SK-N-SH (cell line): Measurements from ENCODE around the gene OPCML. TPM values are rescaled to one million over a fixed set of nuclear protein-coding genes. Genes with fewer than 3 reads are reported as not detected.

Experiments used
- CTCF ChIA-PET: fragments of 300-600, 350-600 bp; formaldehyde crosslinking; extraction: SDS; loops from one replicate; lab custom pipeline; 2021; lab: Yijun Ruan, JAX
- POLR2A ChIA-PET: fragments of 350-600 bp; sonication (Branson Sonifier 250); formaldehyde crosslinking; extraction: SDS; loops from one replicate; lab custom pipeline; 2020; ENCODE audit warnings: antibody characterized with exemption, inconsistent platforms; lab: Yijun Ruan, JAX
- DNase-seq: peaks from one replicate; pipeline ENCODE4 v3.0.0; 2012
- H2AFZ ChIP-seq: fragments of 200-600 bp; sonication (generic); 2 replicates; pipeline ENCODE4 v1.8.1; 2016; ENCODE audit warnings: antibody characterized with exemption, mild to moderate bottlenecking, low read depth
- H3F3A ChIP-seq: fragments of 200-600 bp; sonication (generic); replicated peaks from 2 replicates; pipeline ENCODE3; 2016; ENCODE audit warnings: antibody characterized with exemption, mild to moderate bottlenecking; ENCODE audit not compliant: insufficient read depth
- H3K27ac ChIP-seq, 2 experiments: fragments of 200-500 bp in 1 of 2; fragments of 200-600 bp in 1 of 2; sonication (Bioruptor generic) in 1 of 2; sonication (generic), shearing (Covaris generic) in 1 of 2; 2 replicates each; pipeline versions ENCODE4 v1.5.1 to v1.6.1; 2014 to 2016; ENCODE audit warnings: low read depth in 2 of 2, inconsistent platforms in 1 of 2, low read length in 1 of 2, mild to moderate bottlenecking in 1 of 2, mixed read lengths in 1 of 2
- H3K27me3 ChIP-seq: fragments of 200-600 bp; sonication (generic), shearing (Covaris generic); 2 replicates; pipeline ENCODE4 v1.6.1; 2016; ENCODE audit warnings: mixed run types; ENCODE audit not compliant: insufficient read depth
- H3K36me3 ChIP-seq, 2 experiments: fragments of 200-500 bp in 1 of 2; fragments of 200-600 bp in 1 of 2; sonication (Bioruptor generic) in 1 of 2; sonication (generic) in 1 of 2; replicated peaks in 1 of 2; 2 replicates each; pipeline versions ENCODE3 to v1.5.1; 2014 to 2016; ENCODE audit warnings: low read length in 1 of 2, mild to moderate bottlenecking in 1 of 2; ENCODE audit not compliant: insufficient read depth in 2 of 2, control insufficient read depth in 1 of 2
- H3K4me1 ChIP-seq, 2 experiments: fragments of 200-500 bp in 1 of 2; fragments of 200-600 bp in 1 of 2; sonication (Bioruptor generic) in 1 of 2; sonication (generic), shearing (Covaris generic) in 1 of 2; 2 replicates each; pipeline versions ENCODE4 v1.5.1 to v1.6.1; 2014 to 2016; ENCODE audit warnings: low read depth in 1 of 2, low read length in 1 of 2, mixed run types in 1 of 2; ENCODE audit not compliant: insufficient read depth in 2 of 2, control insufficient read depth in 1 of 2
- H3K4me2 ChIP-seq: fragments of 200-600 bp; sonication (generic), shearing (Covaris generic); 2 replicates; pipeline ENCODE4 v1.6.1; 2017; ENCODE audit warnings: mixed run types
- H3K4me3 ChIP-seq, 2 experiments: fragments of 200-500 bp in 1 of 2; fragments of 200-600 bp in 1 of 2; sonication (Bioruptor generic) in 1 of 2; sonication (generic), shearing (Covaris generic) in 1 of 2; 2 replicates each; pipeline versions ENCODE4 v1.5.1 to v1.8.1; 2014 to 2016; ENCODE audit warnings: low read depth in 2 of 2, inconsistent platforms in 1 of 2, low read length in 1 of 2, mild to moderate bottlenecking in 1 of 2, mixed read lengths in 1 of 2, moderate library complexity in 1 of 2
- H3K79me2 ChIP-seq: fragments of 200-600 bp; sonication (generic); 2 replicates; pipeline ENCODE4 v1.8.1; 2017; ENCODE audit warnings: mild to moderate bottlenecking; ENCODE audit not compliant: insufficient read depth
- H3K9ac ChIP-seq: fragments of 200-600 bp; sonication (generic); 2 replicates; pipeline ENCODE4 v1.6.1; 2017; ENCODE audit warnings: mixed run types
- H3K9me2 ChIP-seq: fragments of 200-600 bp; sonication (generic); 2 replicates; pipeline ENCODE4 v1.6.1; 2017; ENCODE audit warnings: mixed run types
- H3K9me3 ChIP-seq: fragments of 200-600 bp; sonication (generic); 2 replicates; pipeline ENCODE4 v1.6.1; 2017; ENCODE audit warnings: mixed run types, mild to moderate bottlenecking, moderate library complexity
- H4K20me1 ChIP-seq: fragments of 200-600 bp; sonication (generic); 2 replicates; pipeline ENCODE4 v1.6.1; 2017; ENCODE audit warnings: mild to moderate bottlenecking, mixed run types; ENCODE audit not compliant: insufficient read depth
- CHD2 ChIP-seq: fragments of 150-350 bp; IDR thresholded peaks from 2 replicates; pipeline ENCODE4 v1.6.1; 2018; ENCODE audit warnings: low read length; ENCODE audit not compliant: partially characterized antibody
- ELF1 ChIP-seq: IDR thresholded peaks from 2 replicates; pipeline ENCODE4 v1.4.0; 2012
- FOSL2 ChIP-seq: IDR thresholded peaks from 2 replicates; pipeline ENCODE4 v1.4.0; 2012; ENCODE audit warnings: low read depth, mild to moderate bottlenecking, moderate library complexity, borderline replicate concordance
- FOXJ3 ChIP-seq: sonication (generic); formaldehyde crosslinking; IDR thresholded peaks from 2 replicates; pipeline ENCODE4 v1.5.1; 2020; ENCODE audit warnings: mild to moderate bottlenecking, missing genetic modification reagents
- GABPA ChIP-seq: IDR thresholded peaks from 2 replicates; pipeline ENCODE4 v1.4.0; 2012; ENCODE audit warnings: low read depth, mild to moderate bottlenecking
- MEF2A ChIP-seq: IDR thresholded peaks from 2 replicates; pipeline ENCODE4 v1.4.0; 2012; ENCODE audit warnings: low read depth, borderline replicate concordance
- MXI1 ChIP-seq: IDR thresholded peaks from 2 replicates; pipeline ENCODE4 v1.6.1; 2012; ENCODE audit warnings: mild to moderate bottlenecking, low read depth, low read length, improper control_type of control experiment
- NRF1 ChIP-seq: IDR thresholded peaks from 2 replicates; pipeline ENCODE4 v1.6.1; 2012; ENCODE audit warnings: low read depth, mild to moderate bottlenecking, low read length
- POLR2AphosphoS5 ChIP-seq: IDR thresholded peaks from 2 replicates; pipeline ENCODE4 v1.6.1; 2012; ENCODE audit warnings: low read depth, low read length
- RCOR1 ChIP-seq: fragments of 150-350 bp; IDR thresholded peaks from 2 replicates; pipeline ENCODE4 v1.6.1; 2017; ENCODE audit warnings: antibody characterized with exemption, low read length
- RFX5 ChIP-seq: IDR thresholded peaks from 2 replicates; pipeline ENCODE4 v1.6.1; 2012; ENCODE audit warnings: mild to moderate bottlenecking, improper control_type of control experiment, low read length
- SMC3 ChIP-seq: IDR thresholded peaks from 2 replicates; pipeline ENCODE4 v1.6.1; 2012; ENCODE audit warnings: low read depth, low read length, improper control_type of control experiment
- TCF12 ChIP-seq: IDR thresholded peaks from 2 replicates; pipeline ENCODE4 v1.4.0; 2012
- TEAD4 ChIP-seq: IDR thresholded peaks from 2 replicates; pipeline ENCODE4 v1.4.0; 2012; ENCODE audit warnings: mild to moderate bottlenecking, borderline replicate concordance; ENCODE audit not compliant: insufficient read depth
- WGBS: methylation state at CpG from one replicate; pipeline ENCODE4 v1.1.6; 2017; ENCODE audit warnings: low lambda C conversion rate; 5-methylcytosine and 5-hydroxymethylcytosine counted together
- polyA plus RNA-seq, 3 experiments: library from polyadenylated mRNA; depleted of rRNA; stranded (reverse); fragments of >200 nt; gene quantifications; 2 replicates each; pipeline ENCODE4 v1.2.3, GENCODE V29; 2012
- TF ChIP-seq, protein P1 (sequence below): IDR thresholded peaks from 2 replicates; pipeline ENCODE4 v1.4.0; 2012; ENCODE audit warnings: low read depth, borderline replicate concordance
- TF ChIP-seq, protein P2 (sequence below): IDR thresholded peaks from 2 replicates; pipeline ENCODE4 v1.4.0; 2012; ENCODE audit warnings: low read depth
- TF ChIP-seq, protein P3 (sequence below): IDR thresholded peaks from 2 replicates; pipeline ENCODE4 v1.6.1; 2012; ENCODE audit warnings: mild to moderate bottlenecking, low read depth, low read length, moderate library complexity
- TF ChIP-seq, protein P4 (sequence below): IDR thresholded peaks from 2 replicates; pipeline ENCODE4; 2012

Gene OPCML
- polyA plus RNA-seq, 1 of the 3 experiments (the other 2 are of a cell fraction): not detected

DNA sequence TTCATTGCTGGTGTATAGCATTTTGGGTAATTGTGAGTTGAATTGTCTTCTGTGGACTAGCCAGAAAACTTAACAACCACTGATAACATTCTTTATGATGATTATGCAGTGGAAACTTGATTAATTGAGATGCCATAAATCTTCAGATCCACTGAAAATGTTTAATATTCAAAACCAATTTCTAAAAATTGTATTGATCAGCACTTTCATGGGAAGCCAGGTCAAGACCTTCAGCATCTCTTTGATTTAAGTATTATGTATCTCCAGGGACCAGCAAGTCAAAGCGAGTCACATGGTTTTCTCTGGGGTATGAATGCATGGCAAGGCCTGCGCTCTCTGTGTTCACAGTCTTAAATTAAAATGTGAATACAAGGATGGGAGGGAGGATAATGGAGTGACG is 596.9 kb downstream of the OPCML start:
- Histone ChIP-seq H3K4me1 (peaks cover 0 to 2% of the 10 kb centered on the region in 2 experiments; a peak in 1 of 4 replicates), H3K36me3 (no peaks in the 10 kb centered on the region), H3K9ac (no peak overlapping the region), H3K79me2 (no peaks in the 10 kb centered on the region)
- CTCF ChIA-PET: no interaction called here
- DNase-seq: no peak
- WGBS: 23% methylated on average over 3 of the region's 3 CpGs
- TF ChIP-seq, protein P1, sequence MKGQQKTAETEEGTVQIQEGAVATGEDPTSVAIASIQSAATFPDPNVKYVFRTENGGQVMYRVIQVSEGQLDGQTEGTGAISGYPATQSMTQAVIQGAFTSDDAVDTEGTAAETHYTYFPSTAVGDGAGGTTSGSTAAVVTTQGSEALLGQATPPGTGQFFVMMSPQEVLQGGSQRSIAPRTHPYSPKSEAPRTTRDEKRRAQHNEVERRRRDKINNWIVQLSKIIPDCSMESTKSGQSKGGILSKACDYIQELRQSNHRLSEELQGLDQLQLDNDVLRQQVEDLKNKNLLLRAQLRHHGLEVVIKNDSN: no peak
- TF ChIP-seq, protein P2, sequence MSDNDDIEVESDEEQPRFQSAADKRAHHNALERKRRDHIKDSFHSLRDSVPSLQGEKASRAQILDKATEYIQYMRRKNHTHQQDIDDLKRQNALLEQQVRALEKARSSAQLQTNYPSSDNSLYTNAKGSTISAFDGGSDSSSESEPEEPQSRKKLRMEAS: no peak
- TF ChIP-seq RFX5 (no peak), GABPA (no peak), MEF2A (no peak), FOSL2 (no peak), SMC3 (no peak), FOXJ3 (CRISPR knock-in tag) (no peak), TEAD4 (no peak), TCF12 (no peak), ELF1 (no peak), RCOR1 (no peak)
- TF ChIP-seq, all 33 proteins: peak for 0
- POLR2A ChIA-PET: no interaction called here
- Histone ChIP-seq H3K9me3 (0 out of 2 replicates have a peak, but pooled peaks cover under 1% of the 10 kb centered on the region), H3K27me3 (no peaks in the 10 kb centered on the region), H3K4me2 (no peak overlapping the region), H3F3A (no peaks in the 10 kb centered on the region), H3K4me3 (no peak overlapping the region), H3K9me2 (no peaks in the 10 kb centered on the region), H3K27ac (no peak overlapping the region), H4K20me1 (no peaks in the 10 kb centered on the region), H2AFZ (no peak overlapping the region)

DNA sequence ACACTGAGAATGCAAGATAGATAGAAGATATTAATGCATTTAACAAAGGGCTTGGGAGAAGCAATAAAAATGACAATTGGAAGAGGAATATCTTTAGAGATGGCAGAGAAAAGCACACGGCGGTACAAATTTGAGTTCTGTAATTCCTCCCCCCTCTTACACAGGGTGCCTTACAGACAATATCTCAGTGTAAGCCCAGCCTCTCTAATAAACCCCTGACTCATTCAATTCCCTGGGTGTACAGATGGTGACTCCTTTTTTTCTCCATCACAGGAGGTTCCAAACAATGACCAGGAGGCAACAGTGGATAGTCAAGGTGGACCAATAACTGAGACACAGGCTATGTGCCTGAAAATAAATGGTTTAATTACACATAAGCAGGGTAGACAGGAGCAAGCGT is 598.6 kb downstream of the OPCML start:
- no peaks in the 10 kb centered on the region for H3K9me2 ChIP-seq
- no peaks in the 10 kb centered on the region for H4K20me1 ChIP-seq
- DNase-seq: no peak
- H3K4me2 ChIP-seq: no peak overlapping the region
- 67% methylated on average over 3 of the region's 3 CpGs for WGBS
- CTCF ChIA-PET: no interaction called here
- H2AFZ ChIP-seq: no peak overlapping the region
- H3K79me2 ChIP-seq: no peaks in the 10 kb centered on the region
- H3K36me3 ChIP-seq: no peaks in the 10 kb centered on the region
- H3K27me3 ChIP-seq: no peaks in the 10 kb centered on the region
- H3K4me3 ChIP-seq: no peak overlapping the region
- H3K27ac ChIP-seq: no peak overlapping the region
- no peak overlapping the region for H3K9ac ChIP-seq
- H3K9me3 ChIP-seq: peaks cover 10% of the 10 kb centered on the region; the same call in 1 of the 2 replicates
- H3F3A ChIP-seq: no peaks in the 10 kb centered on the region
- peaks cover 0 to 2% of the 10 kb centered on the region in 2 experiments; a peak in 1 of 4 replicates for H3K4me1 ChIP-seq
- TF ChIP-seq, protein P3, sequence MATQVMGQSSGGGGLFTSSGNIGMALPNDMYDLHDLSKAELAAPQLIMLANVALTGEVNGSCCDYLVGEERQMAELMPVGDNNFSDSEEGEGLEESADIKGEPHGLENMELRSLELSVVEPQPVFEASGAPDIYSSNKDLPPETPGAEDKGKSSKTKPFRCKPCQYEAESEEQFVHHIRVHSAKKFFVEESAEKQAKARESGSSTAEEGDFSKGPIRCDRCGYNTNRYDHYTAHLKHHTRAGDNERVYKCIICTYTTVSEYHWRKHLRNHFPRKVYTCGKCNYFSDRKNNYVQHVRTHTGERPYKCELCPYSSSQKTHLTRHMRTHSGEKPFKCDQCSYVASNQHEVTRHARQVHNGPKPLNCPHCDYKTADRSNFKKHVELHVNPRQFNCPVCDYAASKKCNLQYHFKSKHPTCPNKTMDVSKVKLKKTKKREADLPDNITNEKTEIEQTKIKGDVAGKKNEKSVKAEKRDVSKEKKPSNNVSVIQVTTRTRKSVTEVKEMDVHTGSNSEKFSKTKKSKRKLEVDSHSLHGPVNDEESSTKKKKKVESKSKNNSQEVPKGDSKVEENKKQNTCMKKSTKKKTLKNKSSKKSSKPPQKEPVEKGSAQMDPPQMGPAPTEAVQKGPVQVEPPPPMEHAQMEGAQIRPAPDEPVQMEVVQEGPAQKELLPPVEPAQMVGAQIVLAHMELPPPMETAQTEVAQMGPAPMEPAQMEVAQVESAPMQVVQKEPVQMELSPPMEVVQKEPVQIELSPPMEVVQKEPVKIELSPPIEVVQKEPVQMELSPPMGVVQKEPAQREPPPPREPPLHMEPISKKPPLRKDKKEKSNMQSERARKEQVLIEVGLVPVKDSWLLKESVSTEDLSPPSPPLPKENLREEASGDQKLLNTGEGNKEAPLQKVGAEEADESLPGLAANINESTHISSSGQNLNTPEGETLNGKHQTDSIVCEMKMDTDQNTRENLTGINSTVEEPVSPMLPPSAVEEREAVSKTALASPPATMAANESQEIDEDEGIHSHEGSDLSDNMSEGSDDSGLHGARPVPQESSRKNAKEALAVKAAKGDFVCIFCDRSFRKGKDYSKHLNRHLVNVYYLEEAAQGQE: no peak
- TF ChIP-seq, protein P4, sequence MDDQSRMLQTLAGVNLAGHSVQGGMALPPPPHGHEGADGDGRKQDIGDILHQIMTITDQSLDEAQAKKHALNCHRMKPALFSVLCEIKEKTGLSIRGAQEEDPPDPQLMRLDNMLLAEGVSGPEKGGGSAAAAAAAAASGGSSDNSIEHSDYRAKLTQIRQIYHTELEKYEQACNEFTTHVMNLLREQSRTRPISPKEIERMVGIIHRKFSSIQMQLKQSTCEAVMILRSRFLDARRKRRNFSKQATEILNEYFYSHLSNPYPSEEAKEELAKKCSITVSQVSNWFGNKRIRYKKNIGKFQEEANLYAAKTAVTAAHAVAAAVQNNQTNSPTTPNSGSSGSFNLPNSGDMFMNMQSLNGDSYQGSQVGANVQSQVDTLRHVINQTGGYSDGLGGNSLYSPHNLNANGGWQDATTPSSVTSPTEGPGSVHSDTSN: no peak
- TF ChIP-seq MXI1: no peak
- TF ChIP-seq TEAD4: no peak
- no peak for TF ChIP-seq POLR2AphosphoS5
- TF ChIP-seq RCOR1: no peak
- TF ChIP-seq, protein P2: no peak
- TF ChIP-seq FOXJ3 (CRISPR knock-in tag): no peak
- no peak for TF ChIP-seq NRF1
- TF ChIP-seq ELF1: no peak
- TF ChIP-seq CHD2: no peak
- no peak for TF ChIP-seq FOSL2
- TF ChIP-seq, all 33 proteins: peak for 0
- POLR2A ChIA-PET: no interaction called here
